ENCODE results near the gene CTSF.

- TF ChIP-seq POLR2A (IDR thresholded peaks at IDR 0.05; ENCODE audit: extremely low read depth, insufficient read length) (no peak), CTCF (IDR thresholded peaks at IDR 0.05; ENCODE audit: low read depth, low read length) (no peak)
These were observed 37.3 kb downstream of the CTSF start for GRCh38 chr11:66530927-66531709.
